Glomerular visceral epithelial cell (primary cell): Measurements from ENCODE around the gene ME3.

Experiments
- DNase-seq: peaks from one replicate; pipeline ENCODE4 v3.0.0-alpha.2; 2016; ENCODE audit errors: extremely low spot score

The ME3 gene

DNA sequence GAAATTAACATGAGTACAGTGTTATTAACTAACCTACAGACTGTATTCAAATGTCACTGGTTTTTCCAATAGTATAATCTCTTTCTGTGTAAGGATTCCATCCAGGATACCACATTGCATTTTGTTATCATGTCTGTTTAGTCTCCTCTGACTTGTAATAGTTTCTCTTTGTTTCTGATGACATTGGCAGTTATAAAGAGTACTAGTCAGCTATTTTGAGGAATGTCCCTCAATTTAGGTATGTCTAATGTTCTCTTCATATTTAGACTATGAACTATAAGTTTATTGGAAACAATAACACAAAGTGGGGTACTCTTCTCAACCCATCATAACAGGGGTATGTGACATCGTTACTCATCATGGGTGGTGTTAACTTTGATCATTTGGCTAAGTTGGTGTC is 20.3 kb upstream of the ME3 start:
- no peak for DNase-seq

DNA sequence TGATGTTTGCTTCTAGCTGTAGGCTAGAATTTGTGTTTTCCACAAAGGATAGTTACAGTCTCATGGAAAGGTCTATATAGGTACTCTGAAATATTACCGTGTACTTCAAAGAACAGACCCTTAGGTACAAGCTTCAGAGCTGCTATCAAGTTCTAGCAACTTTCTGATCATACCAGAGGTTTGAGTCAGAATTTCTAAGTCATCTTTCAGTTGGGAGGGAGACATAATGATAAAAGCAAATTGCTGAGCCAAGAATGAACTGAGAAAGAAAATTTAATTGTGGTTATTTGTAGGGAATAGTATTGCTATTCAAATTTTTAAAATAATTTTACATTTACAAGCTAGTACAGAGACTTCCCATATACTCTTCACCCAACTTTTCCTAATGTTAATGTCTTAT is 19.9 kb upstream of the ME3 start:
- no peak for DNase-seq

GRCh38 chr11:86688398-86689179 is 16.2 kb upstream of the ME3 start:
- DNase-seq, result peak; percentile 88

- no peak for DNase-seq
Measured at GRCh38 chr11:86687185-86687778, 14.9 kb upstream of the ME3 start.

DNA sequence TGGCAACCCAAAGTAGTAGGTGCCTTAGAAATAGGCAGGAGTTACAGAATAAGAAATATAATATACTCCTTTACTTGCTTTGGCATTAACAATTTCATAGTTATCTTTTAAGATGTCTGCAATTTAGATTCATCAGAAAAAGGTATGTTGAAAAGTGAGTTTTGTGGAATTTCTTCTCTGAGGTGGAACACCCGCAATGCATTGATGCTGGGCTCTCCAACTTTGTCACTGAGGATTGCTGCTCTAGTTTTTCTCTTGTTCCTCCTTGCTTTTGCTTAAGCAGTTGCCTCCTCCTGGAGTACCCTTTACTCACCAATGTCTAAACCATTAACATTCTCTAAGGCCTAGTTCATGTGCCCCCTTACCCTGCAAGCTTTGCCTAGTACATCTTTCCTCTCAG is 14.1 kb upstream of the ME3 start:
- DNase-seq, result no peak

DNA sequence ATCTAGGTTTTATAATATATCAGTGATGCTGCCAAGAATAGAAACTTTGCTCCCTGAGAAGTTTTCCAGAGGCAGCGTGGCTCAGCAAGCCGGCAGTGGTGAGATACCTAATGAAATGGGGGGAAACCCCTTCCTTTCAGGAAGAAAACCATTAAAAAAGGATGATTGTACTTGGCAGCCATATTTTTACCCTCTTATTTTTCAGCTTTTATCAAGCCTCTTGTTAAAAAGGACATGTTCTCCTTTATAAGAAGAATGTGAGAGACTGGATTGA is 9.0 kb upstream of the ME3 start:
- no peak for DNase-seq

DNA sequence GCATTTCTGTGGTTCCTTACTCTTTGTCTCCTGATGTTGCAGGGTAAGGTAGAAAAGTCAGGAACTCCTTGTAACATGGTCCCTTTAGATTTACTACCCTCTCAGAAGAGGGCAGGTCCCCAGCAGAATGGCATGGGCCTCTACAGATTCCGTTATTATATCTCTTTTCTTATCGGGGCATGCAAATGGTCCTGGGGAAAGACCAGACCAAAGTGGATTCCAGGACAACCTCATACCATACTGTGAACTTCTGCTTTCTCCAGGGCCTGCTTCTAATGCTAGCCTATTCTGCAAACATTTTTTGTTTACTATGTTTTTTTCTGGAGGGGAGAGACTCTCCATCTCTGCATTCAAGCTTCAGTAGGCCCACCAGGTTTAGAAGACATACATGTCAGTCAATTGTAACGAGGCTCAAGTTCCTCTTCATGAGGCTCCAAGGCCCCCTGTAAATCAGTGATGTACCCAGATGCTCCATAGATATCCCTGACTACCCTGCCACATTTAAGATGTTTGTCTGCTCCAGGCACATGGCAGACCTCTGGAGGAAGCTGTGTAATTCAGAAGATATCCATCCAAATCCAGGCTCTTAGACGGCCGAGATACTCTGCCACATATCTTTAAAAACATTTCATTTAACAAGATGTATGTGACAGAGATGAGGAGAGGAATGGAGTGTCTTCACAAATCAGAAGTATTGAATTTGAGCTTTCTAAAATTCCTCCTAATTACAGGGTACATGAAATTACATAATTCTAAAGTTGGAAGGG is 8.5 kb upstream of the ME3 start:
- no peak for DNase-seq

- DNase-seq, result peak; percentile 91
Measured at GRCh38 chr11:86678823-86679222, 6.4 kb upstream of the ME3 start.

- no peak for DNase-seq
Measured at GRCh38 chr11:86678296-86678695, 5.9 kb upstream of the ME3 start.

GRCh38 chr11:86676533-86677154 is 4.2 kb upstream of the ME3 start:
- no peak for DNase-seq

DNA sequence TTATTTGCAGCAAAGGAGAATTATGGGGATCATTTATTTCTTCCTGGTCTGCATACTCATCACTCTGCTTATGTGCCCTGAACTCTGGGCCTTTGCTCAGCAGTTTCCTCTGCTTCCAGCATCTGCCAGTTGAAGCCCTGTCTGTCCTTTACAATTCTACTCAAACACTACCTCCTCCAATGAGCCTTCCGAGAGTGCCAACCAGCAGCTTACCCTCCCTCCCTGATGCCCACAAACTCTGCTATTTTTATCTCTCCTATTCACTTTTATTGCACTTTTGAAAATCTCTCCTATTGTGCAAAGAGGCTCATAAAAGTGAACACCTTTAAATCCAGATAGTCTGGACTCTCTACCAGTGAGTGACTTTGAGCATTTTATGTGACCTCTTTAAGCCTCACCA is 3.6 kb upstream of the ME3 start:
- no peak for DNase-seq

DNA sequence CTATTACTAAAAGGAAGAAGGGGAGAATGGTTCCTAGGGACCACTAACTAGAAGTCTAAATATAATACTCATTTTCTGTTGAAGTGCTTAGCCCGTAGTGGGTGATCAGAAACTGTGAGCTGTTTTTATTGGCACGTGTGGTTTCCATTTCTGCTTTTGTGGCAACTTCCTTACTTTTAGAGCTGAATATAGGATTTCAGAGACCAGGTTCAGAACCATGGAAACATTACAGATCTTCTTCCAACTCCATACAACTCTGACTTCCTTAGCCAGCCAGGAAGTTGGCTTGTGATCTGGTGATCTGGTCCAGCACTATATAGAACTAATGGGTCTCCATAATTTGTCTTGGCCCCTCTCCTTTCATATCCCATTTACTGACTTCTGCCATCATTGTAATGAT is 2.6 kb upstream of the ME3 start:
- DNase-seq, result no peak

GRCh38 chr11:86673872-86674750 is 1.7 kb upstream of the ME3 start:
- no peak for DNase-seq

DNA sequence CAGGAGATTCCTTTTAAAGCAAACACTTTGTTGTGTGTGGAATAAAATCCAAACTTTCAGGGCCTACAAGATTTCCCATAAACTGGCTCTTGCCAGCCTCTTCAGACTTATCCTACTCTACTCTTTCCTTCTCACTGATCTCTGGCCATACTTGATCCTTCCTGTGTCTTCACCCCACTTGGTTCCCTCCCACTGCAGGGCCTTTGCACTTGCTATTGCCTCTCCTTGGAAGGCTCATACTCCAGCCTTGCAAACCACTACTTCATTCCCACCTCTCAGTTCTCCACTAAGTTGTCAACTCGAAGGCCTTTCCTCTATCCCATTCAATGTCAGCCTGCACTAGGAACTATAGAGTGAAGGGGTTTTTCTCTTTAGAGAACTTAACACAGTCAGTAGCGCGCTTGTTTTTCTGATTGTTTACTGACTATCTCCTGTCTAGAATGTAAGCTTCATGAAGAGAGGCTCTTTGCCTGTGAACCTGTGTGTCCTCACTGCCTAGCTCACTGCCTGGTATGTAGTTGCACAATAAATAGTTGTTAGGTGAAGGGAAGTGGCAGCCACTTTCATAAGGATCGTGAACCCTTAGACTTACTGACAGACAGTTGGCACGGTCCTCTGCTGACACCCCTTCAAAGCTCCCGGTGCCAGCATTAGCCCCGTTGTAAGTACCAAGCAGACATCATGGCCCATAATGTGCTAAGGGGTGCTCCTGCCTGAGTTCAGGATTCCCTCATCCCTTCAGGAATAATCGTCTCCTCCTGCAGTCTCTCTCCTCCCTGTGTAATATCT is 833 bp upstream of the ME3 start:
- DNase-seq, result no peak

- peak; percentile 38 for DNase-seq
Measured at GRCh38 chr11:86671531-86672006, 847 bp downstream of the ME3 start.

DNA sequence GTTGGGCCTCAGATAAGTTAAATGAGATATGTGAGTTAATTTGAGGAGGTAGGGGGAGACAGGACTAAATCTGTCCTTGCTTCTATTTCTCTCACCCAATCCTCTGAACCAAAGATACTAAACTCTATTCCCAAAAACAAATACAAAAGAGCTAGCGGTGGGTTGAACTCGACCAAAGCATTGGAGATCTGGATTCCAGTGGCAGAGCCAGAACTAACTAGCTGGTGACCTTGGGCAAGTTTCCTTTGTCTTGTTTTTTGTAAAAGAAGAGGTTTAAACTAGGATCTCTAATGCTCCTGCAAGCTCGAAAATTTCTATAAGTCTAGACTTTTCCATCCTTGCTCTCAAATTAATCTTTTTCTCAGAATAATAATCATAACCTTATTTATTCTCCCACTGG is 1.5 kb downstream of the ME3 start:
- DNase-seq, result no peak

- DNase-seq, result no peak
Measured at GRCh38 chr11:86670181-86670580, 2.2 kb downstream of the ME3 start.

DNA sequence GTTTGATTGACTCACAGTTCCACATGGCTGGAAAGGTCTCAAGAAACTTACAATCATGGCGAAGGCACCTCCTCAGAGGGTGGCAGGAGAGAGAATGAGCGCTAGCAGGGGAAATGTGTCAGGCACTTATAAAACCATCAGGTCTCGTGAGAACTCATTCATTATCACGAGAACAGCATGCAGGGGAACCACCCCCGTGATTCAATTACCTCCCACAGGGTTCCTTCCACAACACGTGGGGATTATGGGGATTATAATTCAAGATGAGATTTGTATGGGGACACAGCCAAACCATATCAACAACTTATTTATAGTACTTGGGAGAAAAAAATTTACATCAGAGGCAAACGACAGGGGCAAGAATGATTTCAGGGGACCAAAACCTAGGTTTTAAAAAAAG is 3.0 kb downstream of the ME3 start:
- no peak for DNase-seq

DNA sequence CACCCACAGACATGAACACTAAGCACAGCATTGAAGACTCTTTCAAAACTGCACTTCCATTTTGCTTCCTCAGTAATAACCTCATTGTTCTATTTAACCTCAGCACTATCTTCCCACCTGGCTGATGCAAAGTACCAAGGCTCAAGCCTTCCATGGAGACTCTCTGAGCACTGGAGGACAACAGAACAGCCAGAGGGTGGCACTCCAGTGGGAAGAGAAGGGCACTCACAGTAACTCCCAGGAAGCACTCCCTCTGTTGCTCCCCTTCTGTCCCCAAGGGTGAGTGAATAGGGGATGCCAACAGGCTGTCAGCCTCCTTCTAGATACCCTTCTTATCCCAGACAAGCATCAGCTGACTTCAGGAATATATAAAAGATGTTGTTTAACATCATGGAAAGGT is 3.5 kb downstream of the ME3 start:
- no peak for DNase-seq

DNA sequence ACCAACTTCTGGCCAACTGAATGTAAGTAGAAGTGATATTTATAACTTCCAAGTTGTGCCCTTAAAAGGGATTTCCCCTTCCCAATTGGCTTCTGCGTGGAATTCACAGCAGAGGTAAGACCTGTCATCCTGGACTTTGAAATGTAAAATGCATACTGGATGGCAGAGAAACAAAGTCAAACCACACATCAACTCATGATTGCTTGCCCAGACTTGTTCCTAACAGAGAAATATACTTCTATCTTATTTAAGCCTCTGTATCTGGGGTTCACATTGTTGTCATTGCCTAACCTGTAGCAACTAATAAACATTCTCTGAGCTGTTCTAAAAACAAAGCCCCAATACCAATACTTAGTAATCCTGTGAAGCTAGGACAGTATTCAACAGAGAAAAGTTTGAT is 6.2 kb downstream of the ME3 start:
- no peak for DNase-seq

DNA sequence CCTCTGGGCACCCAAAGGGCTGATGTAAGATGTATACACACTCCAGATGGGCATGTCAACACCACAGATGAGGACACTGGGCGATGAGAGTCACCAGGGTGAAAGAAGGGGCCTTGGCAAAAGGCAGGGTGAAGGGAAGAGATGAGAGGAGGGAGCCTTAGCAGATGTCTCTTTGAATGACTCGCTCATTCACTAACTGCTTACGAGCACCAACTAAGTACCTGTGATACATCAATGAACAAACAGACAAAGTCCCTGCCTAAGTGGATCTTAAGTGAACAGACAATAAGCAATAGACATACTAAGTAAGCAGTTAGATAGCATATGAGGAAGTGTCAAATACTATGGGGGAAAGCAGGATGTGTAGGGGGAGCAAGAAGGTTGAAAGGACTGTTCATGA is 7.5 kb downstream of the ME3 start:
- no peak for DNase-seq
